ENCODE measurements around the gene PCDHGA2.
"Not testable (repeated sequence)": the region's sequence is repeated elsewhere in the genome, so short reads cannot be mapped to it uniquely, and the experiment has no call there.

Gene PCDHGA2

DNA sequence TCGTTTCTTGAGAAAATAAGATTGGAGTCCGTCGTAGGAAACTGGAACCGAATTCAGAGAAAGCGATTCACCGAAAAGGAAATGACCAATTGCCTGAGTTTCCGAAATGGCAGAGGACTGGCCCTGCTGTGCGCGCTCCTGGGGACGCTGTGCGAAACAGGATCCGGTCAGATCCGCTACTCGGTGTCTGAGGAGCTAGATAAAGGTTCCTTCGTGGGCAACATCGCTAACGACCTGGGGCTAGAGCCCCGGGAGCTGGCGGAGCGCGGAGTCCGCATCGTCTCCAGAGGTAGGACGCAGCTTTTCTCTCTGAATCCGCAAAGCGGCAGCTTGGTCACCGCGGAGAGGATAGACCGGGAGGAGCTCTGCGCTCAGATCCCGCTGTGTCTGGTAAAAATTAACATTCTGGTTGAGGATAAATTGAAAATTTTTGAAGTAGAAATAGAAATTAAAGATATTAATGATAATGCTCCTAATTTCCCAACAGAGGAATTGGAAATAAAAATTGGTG is 5.4 kb downstream of the PCDHGA2 start:
- no peak for DNase-seq
- in situ Hi-C loops (cut with HindIII; ENCODE audit: low pct_ligation_motif_present, low pct_unique_long_range_greater_than_20kb, low sequenced_read_pairs), result no loop called here

DNA sequence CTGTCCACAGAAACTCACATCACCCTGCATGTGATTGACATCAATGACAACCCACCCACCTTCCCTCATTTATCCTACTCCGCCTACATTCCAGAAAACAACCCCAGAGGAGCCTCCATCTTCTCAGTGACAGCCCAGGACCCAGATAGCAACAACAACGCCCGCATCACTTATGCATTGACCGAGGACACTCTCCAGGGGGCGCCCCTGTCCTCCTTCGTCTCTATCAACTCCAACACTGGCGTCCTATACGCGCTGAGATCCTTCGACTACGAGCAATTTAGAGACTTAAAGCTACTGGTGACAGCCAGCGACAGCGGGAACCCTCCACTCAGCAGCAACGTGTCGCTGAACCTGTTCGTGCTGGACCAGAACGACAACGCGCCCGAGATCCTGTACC is 6.8 kb downstream of the PCDHGA2 start:
- DNase-seq, result no peak
- in situ Hi-C loops (cut with HindIII; ENCODE audit: low pct_ligation_motif_present, low pct_unique_long_range_greater_than_20kb, low sequenced_read_pairs), result no loop called here

DNA sequence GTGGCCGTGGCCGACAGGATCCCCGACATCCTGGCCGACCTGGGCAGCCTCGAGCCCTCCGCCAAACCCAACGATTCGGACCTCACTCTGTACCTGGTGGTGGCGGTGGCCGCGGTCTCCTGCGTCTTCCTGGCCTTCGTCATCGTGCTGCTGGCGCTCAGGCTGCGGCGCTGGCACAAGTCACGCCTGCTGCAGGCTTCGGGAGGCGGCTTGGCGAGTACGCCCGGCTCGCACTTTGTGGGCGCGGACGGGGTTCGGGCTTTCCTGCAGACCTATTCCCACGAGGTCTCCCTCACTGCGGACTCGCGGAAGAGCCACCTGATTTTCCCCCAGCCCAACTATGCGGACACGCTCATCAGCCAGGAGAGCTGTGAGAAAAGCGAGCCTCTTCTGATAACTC is 7.5 kb downstream of the PCDHGA2 start:
- in situ Hi-C loops (cut with HindIII; ENCODE audit: low pct_ligation_motif_present, low pct_unique_long_range_greater_than_20kb, low sequenced_read_pairs); DNase-seq: not testable (repeated sequence)

DNA sequence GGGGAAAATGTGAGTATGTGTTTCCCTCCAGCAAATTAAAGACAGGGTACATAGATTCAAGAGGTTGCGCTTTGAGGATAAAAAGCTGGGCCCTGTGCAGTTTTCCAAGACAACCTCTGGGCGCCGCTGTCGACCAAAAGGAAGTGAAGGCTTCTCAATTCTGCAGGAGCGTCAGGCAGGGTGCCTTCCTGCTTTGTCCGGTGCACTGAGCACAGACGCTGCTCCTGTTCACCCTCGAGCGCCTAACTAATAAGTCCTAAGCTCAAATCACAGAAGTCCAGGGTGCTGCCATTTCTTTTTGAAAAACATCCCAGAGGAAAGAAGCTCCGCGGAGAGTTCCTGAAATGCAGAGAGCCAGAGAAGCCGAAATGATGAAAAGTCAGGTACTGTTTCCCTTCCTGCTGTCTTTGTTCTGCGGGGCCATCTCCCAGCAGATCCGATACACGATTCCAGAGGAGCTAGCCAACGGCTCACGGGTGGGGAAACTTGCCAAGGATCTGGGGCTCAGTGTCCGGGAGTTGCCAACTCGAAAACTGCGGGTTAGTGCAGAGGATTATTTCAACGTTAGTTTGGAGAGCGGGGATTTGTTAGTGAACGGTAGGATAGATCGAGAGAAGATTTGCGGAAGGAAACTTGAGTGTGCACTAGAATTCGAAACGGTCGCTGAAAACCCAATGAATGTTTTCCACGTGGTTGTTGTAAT is 11.5 kb downstream of the PCDHGA2 start, which contains the start of gene PCDHGB1:
Gene PCDHGB1 (plus strand): TSS at position 183 of the 703 bp plus-strand sequence. CDS start 162 bp downstream, at position 345.
- in situ Hi-C loops (cut with HindIII; ENCODE audit: low pct_ligation_motif_present, low pct_unique_long_range_greater_than_20kb, low sequenced_read_pairs), result no loop called here
- DNase-seq, result peak; percentile 56

DNA sequence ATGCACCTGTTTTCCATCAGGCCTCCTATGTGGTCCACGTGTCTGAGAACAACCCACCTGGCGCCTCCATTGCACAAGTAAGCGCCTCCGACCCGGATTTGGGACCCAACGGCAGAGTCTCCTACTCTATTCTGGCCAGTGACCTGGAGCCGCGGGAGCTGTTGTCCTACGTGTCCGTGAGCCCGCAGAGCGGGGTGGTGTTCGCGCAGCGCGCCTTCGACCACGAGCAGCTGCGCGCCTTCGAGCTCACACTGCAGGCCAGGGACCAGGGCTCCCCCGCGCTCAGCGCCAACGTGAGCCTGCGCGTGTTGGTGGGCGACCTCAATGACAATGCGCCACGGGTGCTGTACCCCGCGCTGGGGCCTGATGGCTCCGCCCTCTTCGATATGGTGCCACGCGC is 13.0 kb downstream of the PCDHGA2 start:
- no peak for DNase-seq
- in situ Hi-C loops (cut with HindIII; ENCODE audit: low pct_ligation_motif_present, low pct_unique_long_range_greater_than_20kb, low sequenced_read_pairs), result no loop called here

DNA sequence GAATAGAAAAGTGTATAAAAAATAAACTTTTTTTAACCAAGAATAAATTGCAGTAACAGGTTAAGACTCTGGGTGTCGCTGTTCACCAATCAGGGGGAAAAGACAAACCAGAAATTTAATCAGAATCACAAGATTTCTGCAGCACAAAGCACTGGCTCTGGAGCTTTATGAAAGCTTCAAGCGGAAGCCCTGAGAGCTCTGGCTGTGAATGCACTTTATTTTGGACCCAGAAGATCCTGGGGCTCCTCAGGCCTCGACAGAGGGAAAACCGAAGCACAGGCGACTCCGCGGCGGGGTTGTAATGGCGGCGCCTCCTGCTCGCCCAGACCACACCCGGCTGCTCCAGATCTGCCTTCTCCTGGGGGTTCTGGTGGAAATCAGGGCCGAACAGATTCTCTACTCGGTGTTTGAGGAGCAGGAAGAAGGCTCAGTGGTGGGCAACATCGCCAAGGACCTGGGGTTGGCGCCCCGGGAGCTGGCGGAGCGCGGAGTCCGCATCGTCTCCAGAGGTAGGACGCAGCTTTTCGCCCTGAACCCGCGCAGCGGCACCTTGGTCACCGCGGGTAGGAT is 16.4 kb downstream of the PCDHGA2 start, which contains the start of gene PCDHGA4:
Gene PCDHGA4 (plus strand): TSS at position 122 of the 570 bp plus-strand sequence. CDS start 87 bp downstream, at position 209.
- in situ Hi-C loops (cut with HindIII; ENCODE audit: low pct_ligation_motif_present, low pct_unique_long_range_greater_than_20kb, low sequenced_read_pairs), result no loop called here
- DNase-seq, result peak; percentile 8

DNA sequence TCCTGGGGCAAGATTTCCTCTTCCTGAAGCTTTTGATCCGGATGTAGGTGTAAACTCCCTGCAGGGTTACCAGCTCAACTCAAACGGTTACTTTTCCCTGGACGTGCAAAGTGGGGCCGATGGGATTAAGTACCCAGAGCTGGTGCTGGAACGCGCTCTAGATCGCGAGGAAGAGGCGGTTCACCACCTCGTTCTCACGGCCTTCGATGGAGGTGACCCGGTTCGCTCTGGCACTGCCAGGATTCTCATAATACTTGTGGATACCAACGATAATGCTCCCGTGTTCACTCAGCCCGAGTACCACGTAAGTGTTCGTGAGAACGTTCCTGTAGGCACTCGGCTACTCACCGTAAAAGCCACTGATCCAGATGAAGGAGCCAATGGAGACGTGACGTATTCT is 17.1 kb downstream of the PCDHGA2 start:
- DNase-seq, result no peak
- in situ Hi-C loops (cut with HindIII; ENCODE audit: low pct_ligation_motif_present, low pct_unique_long_range_greater_than_20kb, low sequenced_read_pairs), result no loop called here

DNA sequence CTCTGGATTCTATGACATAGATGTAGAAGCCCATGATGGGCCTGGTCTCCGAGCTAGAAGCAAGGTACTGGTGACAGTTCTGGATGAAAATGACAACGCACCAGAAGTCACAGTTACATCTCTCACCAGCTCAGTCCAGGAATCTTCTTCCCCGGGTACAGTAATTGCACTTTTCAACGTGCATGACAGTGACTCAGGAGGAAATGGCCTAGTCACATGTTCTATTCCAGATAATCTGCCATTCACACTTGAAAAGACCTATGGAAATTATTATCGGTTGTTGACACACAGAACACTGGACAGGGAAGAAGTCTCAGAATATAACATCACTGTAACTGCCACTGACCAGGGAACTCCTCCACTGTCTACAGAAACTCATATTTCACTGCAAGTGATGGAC is 17.6 kb downstream of the PCDHGA2 start:
- DNase-seq, result no peak
- in situ Hi-C loops (cut with HindIII; ENCODE audit: low pct_ligation_motif_present, low pct_unique_long_range_greater_than_20kb, low sequenced_read_pairs), result no loop called here

DNA sequence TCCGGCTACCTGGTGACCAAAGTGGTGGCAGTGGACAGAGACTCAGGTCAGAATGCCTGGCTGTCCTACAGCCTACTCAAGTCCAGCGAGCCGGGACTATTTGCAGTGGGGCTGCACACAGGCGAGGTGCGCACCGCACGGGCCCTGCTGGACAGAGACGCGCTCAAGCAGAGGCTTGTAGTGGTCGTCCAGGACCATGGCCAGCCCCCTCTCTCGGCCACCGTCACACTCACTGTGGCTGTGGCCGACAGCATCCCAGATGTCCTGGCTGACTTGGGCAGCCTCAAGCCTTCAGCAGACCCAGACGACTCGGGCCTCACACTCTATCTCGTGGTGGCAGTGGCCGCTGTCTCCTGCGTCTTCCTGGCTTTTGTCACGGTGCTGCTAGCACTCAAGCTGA is 18.4 kb downstream of the PCDHGA2 start:
- DNase-seq, result no peak
- in situ Hi-C loops (cut with HindIII; ENCODE audit: low pct_ligation_motif_present, low pct_unique_long_range_greater_than_20kb, low sequenced_read_pairs), result no loop called here

DNA sequence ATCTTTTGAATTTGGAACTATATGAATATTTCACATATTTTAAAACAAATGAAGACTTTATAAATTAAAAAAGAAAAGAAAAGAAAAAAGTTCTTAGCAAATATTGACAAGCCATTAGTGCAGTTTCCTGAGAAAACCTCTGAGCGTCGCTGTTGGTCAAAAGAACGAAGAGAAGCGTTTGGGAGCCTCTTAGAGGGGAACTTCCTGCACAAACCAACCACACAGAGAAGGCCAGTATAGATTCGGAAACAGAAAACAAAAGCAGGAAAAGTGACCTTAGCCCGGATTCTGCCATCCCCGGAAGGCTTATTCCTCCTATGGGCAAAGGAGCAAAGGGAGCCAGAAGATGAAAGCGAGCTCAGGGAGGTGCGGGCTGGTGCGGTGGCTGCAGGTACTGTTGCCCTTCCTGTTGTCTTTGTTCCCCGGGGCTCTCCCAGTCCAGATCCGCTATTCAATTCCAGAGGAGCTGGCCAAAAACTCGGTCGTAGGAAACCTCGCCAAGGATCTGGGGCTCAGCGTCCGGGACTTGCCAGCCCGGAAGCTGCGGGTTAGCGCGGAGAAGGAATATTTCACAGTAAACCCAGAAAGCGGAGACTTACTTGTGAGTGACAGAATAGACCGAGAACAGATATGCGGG is 21.3 kb downstream of the PCDHGA2 start, which contains the start of gene PCDHGB2:
Gene PCDHGB2 (plus strand): TSS at position 205 of the 637 bp plus-strand sequence. CDS start 142 bp downstream, at position 347.
- DNase-seq, result peak; percentile 3
- in situ Hi-C loops (cut with HindIII; ENCODE audit: low pct_ligation_motif_present, low pct_unique_long_range_greater_than_20kb, low sequenced_read_pairs), result no loop called here

DNA sequence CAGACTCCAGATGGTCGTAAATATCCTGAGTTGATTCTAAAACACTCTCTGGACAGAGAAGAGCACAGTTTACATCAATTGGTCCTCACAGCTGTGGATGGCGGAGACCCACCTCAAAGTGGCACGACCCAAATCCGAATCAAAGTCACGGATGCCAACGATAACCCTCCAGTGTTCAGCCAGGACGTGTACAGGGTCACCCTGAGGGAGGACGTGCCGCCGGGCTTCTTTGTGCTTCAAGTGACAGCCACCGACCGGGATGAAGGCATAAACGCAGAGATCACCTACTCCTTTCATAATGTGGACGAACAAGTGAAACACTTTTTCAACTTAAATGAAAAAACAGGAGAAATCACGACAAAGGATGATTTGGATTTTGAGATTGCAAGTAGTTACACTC is 22.1 kb downstream of the PCDHGA2 start:
- DNase-seq, result no peak
- in situ Hi-C loops (cut with HindIII; ENCODE audit: low pct_ligation_motif_present, low pct_unique_long_range_greater_than_20kb, low sequenced_read_pairs), result no loop called here

DNA sequence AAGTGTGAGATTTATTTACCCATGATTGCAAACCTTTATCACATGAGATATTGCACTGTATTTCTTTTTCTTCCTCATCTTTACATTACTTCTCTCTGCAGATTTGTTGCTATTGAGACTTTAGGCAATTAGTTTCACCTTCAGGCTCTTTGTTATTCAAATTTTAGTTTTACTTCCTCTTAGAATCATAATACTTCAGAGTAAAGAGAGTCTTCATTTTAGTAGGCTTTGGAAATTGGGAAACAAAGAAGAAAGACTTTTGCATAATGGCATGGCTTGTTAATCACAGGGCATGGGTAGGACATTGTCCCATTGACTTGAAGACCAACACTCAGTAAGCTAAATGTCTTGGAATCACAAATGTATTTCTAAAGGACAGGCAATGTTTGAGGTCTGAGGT is 24.2 kb downstream of the PCDHGA2 start:
- DNase-seq, result no peak
- in situ Hi-C loops (cut with HindIII; ENCODE audit: low pct_ligation_motif_present, low pct_unique_long_range_greater_than_20kb, low sequenced_read_pairs), result no loop called here

DNA sequence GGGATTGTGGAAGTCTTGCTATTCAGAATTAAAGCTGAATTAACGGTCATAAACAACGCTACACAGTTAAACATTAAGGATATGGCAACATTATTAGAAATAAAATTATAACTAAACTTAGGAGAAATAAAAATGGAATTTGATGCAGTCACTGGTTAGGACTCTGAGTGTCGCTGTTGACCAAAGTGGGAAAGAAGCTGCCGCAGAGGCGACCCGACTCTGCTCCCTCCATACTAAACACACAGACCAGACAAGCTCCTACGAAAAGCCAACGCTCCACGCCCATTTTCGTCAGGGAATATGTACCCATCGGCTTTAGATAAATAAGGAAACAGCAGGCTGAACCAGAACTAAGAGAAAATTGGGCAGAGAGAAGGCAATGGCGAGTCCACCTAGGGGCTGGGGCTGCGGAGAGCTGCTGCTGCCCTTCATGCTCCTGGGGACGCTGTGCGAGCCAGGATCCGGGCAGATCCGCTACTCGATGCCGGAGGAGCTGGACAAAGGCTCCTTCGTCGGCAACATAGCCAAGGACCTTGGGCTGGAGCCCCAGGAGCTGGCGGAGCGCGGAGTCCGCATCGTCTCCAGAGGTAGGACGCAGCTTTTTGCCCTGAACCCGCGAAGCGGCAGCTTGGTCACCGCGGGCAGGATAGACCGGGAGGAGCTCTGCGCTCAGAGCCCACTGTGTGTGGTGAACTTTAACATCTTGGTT is 25.5 kb downstream of the PCDHGA2 start, which contains the start of gene PCDHGA5:
Gene PCDHGA5 (plus strand): TSS at position 211 of the 709 bp plus-strand sequence. CDS start 169 bp downstream, at position 380.
- in situ Hi-C loops (cut with HindIII; ENCODE audit: low pct_ligation_motif_present, low pct_unique_long_range_greater_than_20kb, low sequenced_read_pairs), result no loop called here
- no peak for DNase-seq

DNA sequence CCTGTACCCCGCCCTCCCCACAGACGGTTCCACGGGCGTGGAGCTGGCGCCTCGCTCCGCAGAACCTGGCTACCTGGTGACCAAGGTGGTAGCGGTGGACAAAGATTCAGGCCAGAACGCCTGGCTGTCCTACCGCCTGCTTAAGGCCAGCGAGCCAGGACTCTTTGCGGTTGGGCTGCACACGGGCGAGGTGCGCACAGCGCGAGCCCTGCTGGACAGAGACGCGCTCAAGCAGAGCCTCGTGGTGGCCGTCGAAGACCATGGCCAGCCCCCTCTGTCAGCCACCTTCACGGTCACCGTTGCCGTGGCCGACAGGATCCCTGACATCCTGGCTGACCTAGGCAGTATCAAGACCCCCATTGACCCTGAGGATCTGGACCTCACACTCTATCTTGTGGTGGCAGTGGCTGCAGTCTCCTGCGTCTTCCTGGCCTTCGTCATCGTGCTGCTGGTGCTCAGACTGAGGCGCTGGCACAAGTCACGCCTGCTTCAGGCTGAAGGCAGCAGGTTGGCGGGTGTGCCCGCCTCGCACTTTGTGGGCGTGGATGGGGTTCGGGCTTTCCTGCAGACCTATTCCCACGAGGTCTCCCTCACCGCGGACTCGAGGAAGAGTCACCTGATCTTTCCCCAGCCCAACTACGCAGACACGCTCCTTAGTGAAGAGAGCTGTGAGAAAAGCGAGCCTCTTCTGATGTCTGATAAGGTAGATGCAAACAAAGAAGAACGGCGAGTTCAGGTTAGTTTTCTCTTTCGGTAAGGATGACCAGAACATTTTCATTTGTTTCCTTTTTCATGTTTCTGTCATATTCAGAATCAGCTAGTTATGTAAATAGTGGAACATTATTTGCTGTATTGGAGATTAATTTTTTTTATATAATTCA is 27.7 kb downstream of the PCDHGA2 start:
- no peak for DNase-seq

DNA sequence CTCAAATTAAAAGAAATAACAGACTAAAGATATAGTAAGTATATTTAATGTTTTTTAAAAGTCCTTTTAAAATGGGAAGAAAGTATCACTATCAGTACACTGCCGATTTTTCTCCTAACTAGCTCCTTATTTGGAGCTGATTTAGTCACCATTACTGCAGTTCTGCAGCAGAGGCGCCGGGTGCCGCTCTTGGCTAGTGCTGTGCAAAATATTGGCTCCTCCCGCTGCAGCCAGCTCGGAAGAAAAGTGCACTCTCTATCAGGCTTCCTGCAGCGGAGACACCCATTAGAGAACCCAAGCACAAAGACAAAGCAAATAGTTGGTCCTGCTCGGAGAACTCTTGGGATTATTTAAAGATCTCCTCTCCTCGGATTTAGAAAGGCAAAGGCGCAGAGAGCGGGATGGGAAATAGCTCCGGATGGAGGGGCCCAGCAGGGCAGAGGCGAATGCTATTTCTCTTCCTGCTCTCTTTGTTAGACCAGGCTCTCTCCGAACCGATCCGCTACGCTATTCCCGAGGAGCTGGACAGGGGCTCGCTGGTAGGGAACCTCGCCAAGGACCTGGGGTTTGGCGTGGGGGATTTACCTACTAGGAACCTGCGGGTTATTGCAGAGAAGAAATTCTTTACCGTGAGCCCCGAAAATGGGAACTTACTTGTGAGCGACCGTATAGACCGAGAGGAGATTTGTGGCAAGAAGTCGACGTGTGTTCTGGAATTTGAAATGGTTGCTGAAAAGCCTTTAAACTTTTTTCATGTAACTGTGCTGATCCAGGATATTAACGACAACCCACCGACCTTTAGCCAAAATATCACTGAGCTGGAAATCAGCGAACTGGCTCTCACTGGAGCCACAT is 31.7 kb downstream of the PCDHGA2 start, which contains the start of gene PCDHGB3:
Gene PCDHGB3 (plus strand): TSS at position 249 of the 855 bp plus-strand sequence. CDS start 153 bp downstream, at position 402.
- DNase-seq, result peak; percentile 19
- in situ Hi-C loops (cut with HindIII; ENCODE audit: low pct_ligation_motif_present, low pct_unique_long_range_greater_than_20kb, low sequenced_read_pairs), result no loop called here

More for the DNA sequence above, 27.7 kb downstream of the PCDHGA2 start:
- in situ Hi-C loops (cut with HindIII; ENCODE audit: low pct_ligation_motif_present, low pct_unique_long_range_greater_than_20kb, low sequenced_read_pairs), result no loop called here

DNA sequence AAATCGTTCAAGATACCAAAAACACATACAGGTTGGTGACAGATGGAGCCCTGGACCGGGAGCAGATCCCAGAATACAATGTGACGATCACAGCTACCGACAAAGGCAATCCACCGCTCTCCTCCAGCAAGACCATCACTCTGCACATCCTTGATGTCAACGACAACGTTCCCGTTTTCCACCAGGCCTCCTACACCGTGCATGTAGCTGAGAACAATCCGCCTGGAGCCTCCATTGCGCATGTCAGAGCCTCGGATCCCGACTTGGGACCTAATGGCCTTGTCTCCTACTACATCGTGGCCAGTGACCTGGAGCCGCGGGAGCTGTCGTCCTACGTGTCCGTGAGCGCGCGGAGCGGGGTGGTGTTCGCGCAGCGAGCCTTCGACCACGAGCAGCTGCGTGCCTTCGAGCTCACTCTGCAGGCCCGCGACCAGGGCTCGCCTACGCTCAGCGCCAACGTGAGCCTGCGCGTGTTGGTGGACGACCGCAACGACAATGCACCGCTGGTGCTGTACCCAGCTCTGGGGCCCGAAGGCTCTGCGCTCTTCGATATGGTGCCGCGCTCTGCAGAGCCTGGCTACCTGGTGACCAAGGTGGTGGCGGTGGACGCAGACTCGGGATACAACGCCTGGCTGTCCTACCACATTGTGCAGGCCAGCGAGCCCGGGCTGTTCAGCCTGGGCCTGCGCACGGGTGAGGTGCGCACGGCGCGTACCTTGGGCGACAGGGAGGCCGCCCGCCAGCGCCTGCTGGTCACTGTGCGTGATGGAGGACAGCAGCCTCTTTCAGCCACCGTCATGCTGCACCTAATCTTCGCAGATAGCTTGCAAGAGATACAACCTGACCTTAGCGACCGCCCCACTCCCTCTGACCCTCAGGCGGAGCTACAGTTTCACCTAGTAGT is 33.3 kb downstream of the PCDHGA2 start:
- no peak for DNase-seq
- in situ Hi-C loops (cut with HindIII; ENCODE audit: low pct_ligation_motif_present, low pct_unique_long_range_greater_than_20kb, low sequenced_read_pairs), result no loop called here

Measured in ACHN (cell line).